Panc1 (cell line): Measurements from ENCODE around the gene ACD. TPM values are rescaled to one million over a fixed set of nuclear protein-coding genes. Genes with fewer than 3 reads are reported as not detected.

ENCODE experiments used
- ATAC-seq: fragments of 200-7000 bp; cut with Tn5 transposase; 2 replicates; pipeline ENCODE4 v1.9.1; 2020; ENCODE audit warnings: mild to moderate bottlenecking, moderate library complexity
- BruUV-seq: library from RNA; stranded (reverse); fragments of 400-500 nt; replicated peaks from 2 replicates; lab custom pipeline; 2021; lab: Mats Ljungman, UMichigan
- CTCF ChIA-PET: fragments of 300-600 bp; sonication (Branson Sonifier 250); formaldehyde crosslinking; loops from one replicate; lab custom pipeline; 2022; ENCODE audit warnings: antibody characterized with exemption; lab: Charles Lee
- POLR2A ChIA-PET: fragments of 300-600 bp; sonication (Branson Sonifier 250); formaldehyde crosslinking; loops from one replicate; lab custom pipeline; 2022; ENCODE audit warnings: antibody characterized with exemption; lab: Charles Lee
- DNase-seq: peaks from one replicate; pipeline ENCODE4 v3.0.0-alpha.2; 2010; ENCODE audit warnings: low read depth, low spot score
- H3K27ac ChIP-seq: 2 replicates; pipeline ENCODE4 v1.5.1; 2011; ENCODE audit warnings: mild to moderate bottlenecking, low read length, inconsistent platforms
- H3K27me3 ChIP-seq: fragments of 200-500 bp; sonication (Bioruptor generic); 2 replicates; pipeline ENCODE4 v1.6.0; 2014; ENCODE audit warnings: low read length, inconsistent platforms; ENCODE audit not compliant: control insufficient read depth, insufficient read depth
- H3K36me3 ChIP-seq: fragments of 200-500 bp; sonication (Bioruptor generic); 2 replicates; pipeline ENCODE4 v1.5.1; 2014; ENCODE audit warnings: inconsistent platforms, mild to moderate bottlenecking, low read length, moderate library complexity; ENCODE audit not compliant: control insufficient read depth, insufficient read depth
- H3K4me1 ChIP-seq: 2 replicates; pipeline ENCODE4 v1.5.1; 2011; ENCODE audit warnings: inconsistent platforms, mild to moderate bottlenecking, low read length, moderate library complexity; ENCODE audit not compliant: control insufficient read depth, insufficient read depth
- H3K4me3 ChIP-seq, 2 experiments: 2 replicates each; pipeline ENCODE4 v1.5.1; 2011 to 2012; ENCODE audit warnings: low read depth in 2 of 2, low read length in 2 of 2, mild to moderate bottlenecking in 2 of 2, inconsistent platforms in 1 of 2, moderate library complexity in 1 of 2
- H3K9me3 ChIP-seq: fragments of 200-500 bp; sonication (Bioruptor generic); 2 replicates; pipeline ENCODE4 v1.5.1; 2014; ENCODE audit warnings: low read depth, mild to moderate bottlenecking, inconsistent platforms, low read length, moderate library complexity; ENCODE audit not compliant: control insufficient read depth, insufficient read depth
- POLR2AphosphoS5 ChIP-seq: IDR thresholded peaks from 2 replicates; pipeline ENCODE4 v1.6.1; 2012; ENCODE audit warnings: mild to moderate bottlenecking, low read depth, low read length, moderate library complexity
- SIN3A ChIP-seq: IDR thresholded peaks from 2 replicates; pipeline ENCODE4 v1.6.1; 2012; ENCODE audit warnings: low read depth, mild to moderate bottlenecking, low read length, moderate library complexity, borderline replicate concordance; ENCODE audit not compliant: insufficient read depth
- TCF7L2 ChIP-seq: IDR thresholded peaks from 2 replicates; pipeline ENCODE4 v1.6.1; 2011; ENCODE audit warnings: mild to moderate bottlenecking, low read depth, low read length, inconsistent platforms
- in situ Hi-C: cut with HindIII; loops from 2 replicates; pipeline ENCODE4 v1.10.0; 2016; ENCODE audit warnings: low sequenced_read_pairs, low pct_unique_long_range_greater_than_20kb
- intact Hi-C: fragments of 100-400 bp; cut with micrococcal nuclease; formaldehyde crosslinking; loops from one replicate; pipeline ENCODE4 v1.10.0; 2022; ENCODE audit not compliant: unreplicated experiment
- total RNA-seq: library from RNA; stranded (reverse); gene quantifications from one replicate; pipeline ENCODE4 v1.2.1, GENCODE V29; 2021; ENCODE audit not compliant: unreplicated experiment
- TF ChIP-seq, protein P1 (sequence below): fragments of 450-650 bp; IDR thresholded peaks from 2 replicates; pipeline ENCODE4 v1.5.1; 2017; ENCODE audit warnings: mild to moderate bottlenecking
- TF ChIP-seq, protein P2 (sequence below), 2 experiments: IDR thresholded peaks; 2 replicates each; pipeline ENCODE4 v1.6.1; 2011 to 2012; ENCODE audit warnings: low read depth in 2 of 2, control low read depth in 1 of 2, low read length in 1 of 2, mild to moderate bottlenecking in 1 of 2, moderate library complexity in 1 of 2; ENCODE audit not compliant: insufficient read depth in 1 of 2

Gene ACD
- total RNA-seq, 1 experiment from 2014 or later, result 34.9 TPM

DNA sequence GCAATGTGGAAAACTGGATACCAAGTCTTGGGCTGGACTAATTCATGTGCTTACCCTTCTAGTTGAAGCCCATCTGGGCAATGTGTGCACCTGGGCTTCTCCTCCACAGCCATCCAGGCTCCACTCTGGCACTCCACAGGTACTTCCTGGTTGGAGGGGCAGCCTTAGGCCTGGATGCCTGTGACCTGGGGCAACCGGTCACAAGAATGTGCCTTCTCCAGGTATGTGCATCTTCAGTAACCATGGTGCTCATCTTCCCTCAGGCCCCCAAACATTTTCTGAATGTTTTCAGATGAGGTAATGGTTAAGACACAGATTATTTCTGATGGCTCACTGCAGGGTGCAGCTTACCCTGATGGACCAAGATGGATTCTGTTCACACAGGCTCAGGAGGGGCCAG lies 17.7 kb upstream of the ACD start:
- H3K27me3 ChIP-seq, result no peaks in the 10 kb centered on the region
- intact Hi-C loops, result loop anchor here (10.0 kb wide), 1 partner anchor 127 kb away; the partner anchor contains the start of genes RANBP10 and TSNAXIP1
- TF ChIP-seq TCF7L2 (no peak), POLR2AphosphoS5 (no peak)
- TF ChIP-seq, protein P1, sequence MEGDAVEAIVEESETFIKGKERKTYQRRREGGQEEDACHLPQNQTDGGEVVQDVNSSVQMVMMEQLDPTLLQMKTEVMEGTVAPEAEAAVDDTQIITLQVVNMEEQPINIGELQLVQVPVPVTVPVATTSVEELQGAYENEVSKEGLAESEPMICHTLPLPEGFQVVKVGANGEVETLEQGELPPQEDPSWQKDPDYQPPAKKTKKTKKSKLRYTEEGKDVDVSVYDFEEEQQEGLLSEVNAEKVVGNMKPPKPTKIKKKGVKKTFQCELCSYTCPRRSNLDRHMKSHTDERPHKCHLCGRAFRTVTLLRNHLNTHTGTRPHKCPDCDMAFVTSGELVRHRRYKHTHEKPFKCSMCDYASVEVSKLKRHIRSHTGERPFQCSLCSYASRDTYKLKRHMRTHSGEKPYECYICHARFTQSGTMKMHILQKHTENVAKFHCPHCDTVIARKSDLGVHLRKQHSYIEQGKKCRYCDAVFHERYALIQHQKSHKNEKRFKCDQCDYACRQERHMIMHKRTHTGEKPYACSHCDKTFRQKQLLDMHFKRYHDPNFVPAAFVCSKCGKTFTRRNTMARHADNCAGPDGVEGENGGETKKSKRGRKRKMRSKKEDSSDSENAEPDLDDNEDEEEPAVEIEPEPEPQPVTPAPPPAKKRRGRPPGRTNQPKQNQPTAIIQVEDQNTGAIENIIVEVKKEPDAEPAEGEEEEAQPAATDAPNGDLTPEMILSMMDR, result no peak
- TF ChIP-seq, protein P2, sequence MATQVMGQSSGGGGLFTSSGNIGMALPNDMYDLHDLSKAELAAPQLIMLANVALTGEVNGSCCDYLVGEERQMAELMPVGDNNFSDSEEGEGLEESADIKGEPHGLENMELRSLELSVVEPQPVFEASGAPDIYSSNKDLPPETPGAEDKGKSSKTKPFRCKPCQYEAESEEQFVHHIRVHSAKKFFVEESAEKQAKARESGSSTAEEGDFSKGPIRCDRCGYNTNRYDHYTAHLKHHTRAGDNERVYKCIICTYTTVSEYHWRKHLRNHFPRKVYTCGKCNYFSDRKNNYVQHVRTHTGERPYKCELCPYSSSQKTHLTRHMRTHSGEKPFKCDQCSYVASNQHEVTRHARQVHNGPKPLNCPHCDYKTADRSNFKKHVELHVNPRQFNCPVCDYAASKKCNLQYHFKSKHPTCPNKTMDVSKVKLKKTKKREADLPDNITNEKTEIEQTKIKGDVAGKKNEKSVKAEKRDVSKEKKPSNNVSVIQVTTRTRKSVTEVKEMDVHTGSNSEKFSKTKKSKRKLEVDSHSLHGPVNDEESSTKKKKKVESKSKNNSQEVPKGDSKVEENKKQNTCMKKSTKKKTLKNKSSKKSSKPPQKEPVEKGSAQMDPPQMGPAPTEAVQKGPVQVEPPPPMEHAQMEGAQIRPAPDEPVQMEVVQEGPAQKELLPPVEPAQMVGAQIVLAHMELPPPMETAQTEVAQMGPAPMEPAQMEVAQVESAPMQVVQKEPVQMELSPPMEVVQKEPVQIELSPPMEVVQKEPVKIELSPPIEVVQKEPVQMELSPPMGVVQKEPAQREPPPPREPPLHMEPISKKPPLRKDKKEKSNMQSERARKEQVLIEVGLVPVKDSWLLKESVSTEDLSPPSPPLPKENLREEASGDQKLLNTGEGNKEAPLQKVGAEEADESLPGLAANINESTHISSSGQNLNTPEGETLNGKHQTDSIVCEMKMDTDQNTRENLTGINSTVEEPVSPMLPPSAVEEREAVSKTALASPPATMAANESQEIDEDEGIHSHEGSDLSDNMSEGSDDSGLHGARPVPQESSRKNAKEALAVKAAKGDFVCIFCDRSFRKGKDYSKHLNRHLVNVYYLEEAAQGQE (IDR thresholded peaks at IDR 0.05; ENCODE audit: insufficient read depth in 1 of 2, low read depth in 2 of 2, low read length in 1 of 2), result no peak
- ATAC-seq (no peak), DNase-seq (no peak)
- no peak overlapping the region for H3K4me3 ChIP-seq
- ChIA-PET POLR2A (no interaction called here), CTCF (no interaction called here)
- no peaks in the 10 kb centered on the region; the same call in 1 of the 2 replicates for H3K36me3 ChIP-seq
- no peaks in the 10 kb centered on the region for H3K9me3 ChIP-seq
- BruUV-seq, result no TSS peak
- no peak overlapping the region for H3K27ac ChIP-seq
- in situ Hi-C loops, result no loop called here
- no peaks in the 10 kb centered on the region for H3K4me1 ChIP-seq

DNA sequence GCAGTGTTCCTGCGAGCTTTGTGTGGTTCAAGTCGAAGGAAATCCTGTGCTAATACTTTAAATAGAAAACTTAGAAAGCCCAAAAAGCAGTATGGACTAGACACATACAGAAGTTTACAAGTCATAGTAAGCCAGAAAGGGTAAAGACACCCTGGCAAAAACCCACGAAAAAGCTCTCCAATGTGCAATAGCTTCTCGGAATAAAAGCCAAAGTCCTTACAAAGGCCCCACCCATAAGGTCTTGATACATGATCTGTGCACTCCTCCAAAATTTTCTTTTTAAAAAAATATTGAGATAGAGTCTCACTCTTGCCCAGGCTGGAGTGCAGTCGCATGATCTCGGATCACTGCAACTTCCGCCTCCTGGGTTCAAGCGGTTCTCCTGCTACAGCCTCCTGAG lies 16.9 kb upstream of the ACD start:
- no peak for TF ChIP-seq SIN3A
- no peaks in the 10 kb centered on the region for H3K9me3 ChIP-seq
- H3K4me1 ChIP-seq, result no peaks in the 10 kb centered on the region
- ATAC-seq (no peak), DNase-seq (no peak)
- H3K4me3 ChIP-seq, result no peak overlapping the region
- H3K27me3 ChIP-seq, result no peaks in the 10 kb centered on the region
- POLR2A ChIA-PET, result no interaction called here
- no peaks in the 10 kb centered on the region; the same call in 1 of the 2 replicates for H3K36me3 ChIP-seq
- CTCF ChIA-PET, result interaction anchor here (0.6 kb wide), 1 partner anchor 11 kb away, joined by 3 read pairs; no protein-coding TSS in a partner anchor
- no peak overlapping the region for H3K27ac ChIP-seq
- intact Hi-C loops, result loop anchor here (10.0 kb wide), 1 partner anchor 128 kb away; the partner anchor contains the start of genes RANBP10 and TSNAXIP1
- in situ Hi-C loops, result no loop called here
- BruUV-seq, result no TSS peak

DNA sequence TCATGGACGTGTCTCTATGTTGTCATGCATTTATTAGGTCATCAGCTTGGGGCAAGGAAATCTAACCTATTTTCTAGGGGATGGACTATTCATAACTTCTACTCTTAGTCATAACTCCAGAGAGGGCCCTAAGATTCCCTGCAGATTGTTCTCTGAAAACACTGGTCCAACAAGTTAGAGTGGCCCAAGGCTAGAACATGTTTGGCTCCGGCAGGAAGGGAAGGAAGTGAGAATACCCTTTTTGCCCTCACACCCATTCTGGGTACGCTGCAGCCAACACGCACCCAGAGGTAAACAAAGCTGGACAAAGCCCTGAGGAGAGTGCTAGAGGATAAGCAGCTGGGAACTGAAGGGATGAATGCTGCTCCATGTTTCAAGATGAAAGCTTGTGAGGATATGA lies 16.5 kb upstream of the ACD start:
- DNase-seq (no peak), ATAC-seq (no peak)
- no peaks in the 10 kb centered on the region for H3K9me3 ChIP-seq
- no peaks in the 10 kb centered on the region for H3K27me3 ChIP-seq
- POLR2A ChIA-PET, result no interaction called here
- BruUV-seq, result no TSS peak
- no peaks in the 10 kb centered on the region; the same call in 1 of the 2 replicates for H3K36me3 ChIP-seq
- H3K4me1 ChIP-seq, result no peaks in the 10 kb centered on the region
- H3K4me3 ChIP-seq, result no peak overlapping the region
- TF ChIP-seq POLR2AphosphoS5 (no peak), TCF7L2 (no peak), SIN3A (no peak)
- TF ChIP-seq, protein P2 (IDR thresholded peaks at IDR 0.05; ENCODE audit: insufficient read depth in 1 of 2, low read depth in 2 of 2, low read length in 1 of 2), result no peak
- TF ChIP-seq, protein P1, result no peak
- CTCF ChIA-PET, result interaction anchor here (0.6 kb wide), 1 partner anchor 11 kb away, joined by 3 read pairs; no protein-coding TSS in a partner anchor
- in situ Hi-C loops (no loop called here), intact Hi-C loops (loop anchor here (10.0 kb wide), 1 partner anchor 128 kb away; the partner anchor contains the start of genes RANBP10 and TSNAXIP1)
- no peak overlapping the region for H3K27ac ChIP-seq
